Measurements from ENCODE around the gene CREB1. TPM values are rescaled to one million over a fixed set of nuclear protein-coding genes. Genes with fewer than 3 reads are reported as not detected.
A peak's percentile ranks its signal among the peaks of the same experiment; 100 is the strongest.

Gene CREB1
- total and polyA plus RNA-seq, 2 donors (not counting 3 experiments of a cell fraction or from before 2014, with no cell fraction given) = 31.0 to 71.1 TPM

DNA sequence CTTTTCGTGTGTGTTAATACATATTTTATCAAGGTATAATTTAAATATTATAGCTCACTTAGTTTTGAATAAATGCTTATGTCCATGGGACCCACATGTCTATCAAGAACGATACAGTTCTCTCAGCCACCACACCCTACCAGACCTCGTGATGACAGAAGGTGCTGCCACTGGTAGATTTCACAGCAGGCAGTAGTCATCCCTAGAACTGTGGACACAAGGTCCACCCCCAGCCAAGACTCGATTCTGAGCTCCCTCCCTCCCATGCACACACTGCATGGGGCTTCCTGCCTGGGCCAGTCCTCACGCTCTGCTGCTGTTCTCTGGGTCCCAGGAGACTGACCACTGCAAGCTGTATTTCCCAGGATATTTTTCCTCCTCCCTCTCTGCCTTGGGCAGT, 26.5 kb upstream of the CREB1 start:
- POLR2A ChIA-PET = interaction anchor here (0.9 kb wide), 1 partner anchor 125 kb away, joined by 3 read pairs; no protein-coding TSS in a partner anchor
- Histone ChIP-seq H3K27me3 (ENCODE audit: control insufficient read depth in 2 of 2, insufficient read depth in 2 of 2, low read length in 2 of 2) (no peaks in the 10 kb centered on the region), H4K20me1 (replicated peaks; ENCODE audit: control insufficient read depth, extremely low read depth, insufficient read depth, low read length) (no peaks in the 10 kb centered on the region), H3K79me2 (ENCODE audit: control insufficient read depth, insufficient read depth, low read length) (no peaks in the 10 kb centered on the region), H3K4me2 (ENCODE audit: insufficient read depth, low read length) (no peak overlapping the region), H3K36me3 (ENCODE audit: control insufficient read depth in 2 of 2, extremely low read depth in 1 of 2, insufficient read depth in 2 of 2, low read length in 2 of 2) (no peaks in the 10 kb centered on the region), H3K9ac (replicated peaks; ENCODE audit: extremely low read depth, insufficient read depth, low read length) (no peak overlapping the region), H3K9me1 (replicated peaks; ENCODE audit: control insufficient read depth, extremely low read depth, insufficient read depth, low read length) (no peaks in the 10 kb centered on the region), H3K9me3 (replicated peaks; ENCODE audit: control insufficient read depth, insufficient read depth, low read length) (no peaks in the 10 kb centered on the region), H3K4me3 (replicated peaks in 1 of 3; ENCODE audit: insufficient read depth in 1 of 3, low read depth in 1 of 3, low read length in 3 of 3) (no peak overlapping the region), H3K4me1 (ENCODE audit: control insufficient read depth, extremely low read depth, insufficient read depth, low read length) (peaks cover 11% of the 10 kb centered on the region), H2AFZ (ENCODE audit: low read depth, low read length) (no peak overlapping the region), H3K27ac (ENCODE audit: insufficient read depth, low read depth, low read length) (no peak overlapping the region)
- FAIRE-seq (no peak), DNase-seq (ENCODE audit: low read depth, low spot score) (no peak)
- CTCF ChIA-PET = interaction anchor here (2.3 kb wide), 1 partner anchor 15 kb away, joined by 7 read pairs; no protein-coding TSS in a partner anchor
- no peak for TF ChIP-seq EZH2 (IDR thresholded peaks at IDR 0.05; ENCODE audit: borderline replicate concordance, low read depth, low read length, severe bottlenecking)
- intact Hi-C loops (cut with micrococcal nuclease) (no loop called here), dilution Hi-C loops (cut with MboI; ENCODE audit: extremely low pct_ligation_motif_present, low sequenced_read_pairs) (no loop called here)
- BruUV-seq (replicated peaks) = no TSS peak

DNA sequence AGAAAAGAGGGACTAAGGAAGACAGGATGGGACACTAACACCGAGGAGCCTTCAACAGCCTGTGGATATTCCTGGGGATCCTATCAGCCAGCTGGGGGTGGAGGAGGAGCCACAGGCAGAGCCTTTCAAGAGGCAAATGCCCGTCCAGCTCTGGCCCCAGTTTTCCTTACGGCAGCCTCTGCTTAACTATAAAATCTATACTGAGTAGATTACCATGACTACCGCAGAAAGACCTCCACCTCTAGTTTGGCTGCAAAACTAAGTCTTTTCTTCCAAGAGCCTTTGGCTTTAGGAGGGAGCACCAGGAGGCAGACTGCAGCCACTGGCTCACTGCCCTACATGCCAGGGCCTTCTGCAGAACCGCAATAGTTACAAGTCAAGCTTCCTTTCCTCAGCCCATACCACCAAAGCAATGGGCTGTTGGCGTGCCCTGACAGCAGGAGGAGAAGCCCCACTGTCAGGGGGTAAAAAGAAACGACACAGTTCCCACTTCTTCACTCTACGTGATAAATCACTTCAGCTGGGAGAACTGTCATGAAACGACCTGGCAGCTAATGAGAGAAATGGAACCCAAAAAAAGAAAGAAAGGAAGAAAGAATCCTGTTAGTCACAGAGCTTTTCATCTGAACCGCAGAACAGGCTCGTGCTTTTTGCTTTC, 25.1 kb upstream of the CREB1 start:
- CTCF ChIA-PET = interaction anchor here (0.6 to 2.3 kb wide), 6 partner anchors 10 to 704 kb away, joined by 3 to 7 read pairs (median 3); partner anchors contain the start of gene CREB1
- H3K36me3 ChIP-seq (ENCODE audit: control insufficient read depth in 2 of 2, extremely low read depth in 1 of 2, insufficient read depth in 2 of 2, low read length in 2 of 2) = no peaks in the 10 kb centered on the region
- FAIRE-seq (peak; percentile 4), DNase-seq (ENCODE audit: low read depth, low spot score) (no peak)
- POLR2A ChIA-PET = no interaction called here
- dilution Hi-C loops (cut with MboI; ENCODE audit: extremely low pct_ligation_motif_present, low sequenced_read_pairs) = no loop called here
- no peak overlapping the region for H3K4me3 ChIP-seq (replicated peaks in 1 of 3; ENCODE audit: insufficient read depth in 1 of 3, low read depth in 1 of 3, low read length in 3 of 3)
- no peaks in the 10 kb centered on the region for H3K9me1 ChIP-seq (replicated peaks; ENCODE audit: control insufficient read depth, extremely low read depth, insufficient read depth, low read length)
- no peaks in the 10 kb centered on the region for H3K9me3 ChIP-seq (replicated peaks; ENCODE audit: control insufficient read depth, insufficient read depth, low read length)
- H3K4me2 ChIP-seq (ENCODE audit: insufficient read depth, low read length) = no peak overlapping the region
- H3K27me3 ChIP-seq (ENCODE audit: control insufficient read depth in 2 of 2, insufficient read depth in 2 of 2, low read length in 2 of 2) = no peaks in the 10 kb centered on the region
- TF ChIP-seq POLR2A (IDR thresholded peaks at IDR 0.05; ENCODE audit: low read depth, low read length) (no peak), EZH2 (IDR thresholded peaks at IDR 0.05; ENCODE audit: borderline replicate concordance, low read depth, low read length, severe bottlenecking) (no peak), POLR2AphosphoS5 (IDR thresholded peaks at IDR 0.05; ENCODE audit: insufficient read depth, low read depth, low read length) (no peak), JUN (IDR thresholded peaks at IDR 0.05; ENCODE audit: borderline replicate concordance, insufficient read depth, insufficient read length, low read depth) (no peak), MYC (IDR thresholded peaks at IDR 0.05; ENCODE audit: low read depth, low read length) (no peak)
- TF ChIP-seq, protein P1, sequence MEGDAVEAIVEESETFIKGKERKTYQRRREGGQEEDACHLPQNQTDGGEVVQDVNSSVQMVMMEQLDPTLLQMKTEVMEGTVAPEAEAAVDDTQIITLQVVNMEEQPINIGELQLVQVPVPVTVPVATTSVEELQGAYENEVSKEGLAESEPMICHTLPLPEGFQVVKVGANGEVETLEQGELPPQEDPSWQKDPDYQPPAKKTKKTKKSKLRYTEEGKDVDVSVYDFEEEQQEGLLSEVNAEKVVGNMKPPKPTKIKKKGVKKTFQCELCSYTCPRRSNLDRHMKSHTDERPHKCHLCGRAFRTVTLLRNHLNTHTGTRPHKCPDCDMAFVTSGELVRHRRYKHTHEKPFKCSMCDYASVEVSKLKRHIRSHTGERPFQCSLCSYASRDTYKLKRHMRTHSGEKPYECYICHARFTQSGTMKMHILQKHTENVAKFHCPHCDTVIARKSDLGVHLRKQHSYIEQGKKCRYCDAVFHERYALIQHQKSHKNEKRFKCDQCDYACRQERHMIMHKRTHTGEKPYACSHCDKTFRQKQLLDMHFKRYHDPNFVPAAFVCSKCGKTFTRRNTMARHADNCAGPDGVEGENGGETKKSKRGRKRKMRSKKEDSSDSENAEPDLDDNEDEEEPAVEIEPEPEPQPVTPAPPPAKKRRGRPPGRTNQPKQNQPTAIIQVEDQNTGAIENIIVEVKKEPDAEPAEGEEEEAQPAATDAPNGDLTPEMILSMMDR (IDR thresholded peaks at IDR 0.05; ENCODE audit: extremely low read depth in 1 of 2, insufficient read depth in 1 of 2, low read depth in 1 of 2, low read length in 2 of 2) = no peak
- H3K27ac ChIP-seq (ENCODE audit: insufficient read depth, low read depth, low read length) = no peak overlapping the region
- no peaks in the 10 kb centered on the region for H3K79me2 ChIP-seq (ENCODE audit: control insufficient read depth, insufficient read depth, low read length)
- no peak overlapping the region for H2AFZ ChIP-seq (ENCODE audit: low read depth, low read length)
- H3K4me1 ChIP-seq (ENCODE audit: control insufficient read depth, extremely low read depth, insufficient read depth, low read length) = peaks cover 8% of the 10 kb centered on the region
- no TSS peak for BruUV-seq (replicated peaks)
- intact Hi-C loops (cut with micrococcal nuclease) = no loop called here
- H3K9ac ChIP-seq (replicated peaks; ENCODE audit: extremely low read depth, insufficient read depth, low read length) = no peak overlapping the region
- no peaks in the 10 kb centered on the region for H4K20me1 ChIP-seq (replicated peaks; ENCODE audit: control insufficient read depth, extremely low read depth, insufficient read depth, low read length)
